OCI-LY1 (cell line): ENCODE results near the gene RFX1.
"Not testable (repeated sequence)": the region's sequence is repeated elsewhere in the genome, so short reads cannot be mapped to it uniquely, and the experiment has no call there.

Source experiments
- H2AFZ ChIP-seq: fragments of 200-600 bp; sonication (generic), shearing (Covaris generic); 2 replicates; pipeline ENCODE4 v1.6.0; 2014; ENCODE audit warnings: antibody characterized with exemption, mild to moderate bottlenecking, low read length
- H3F3A ChIP-seq: fragments of 200-600 bp; sonication (generic), shearing (Covaris generic); 2 replicates; pipeline ENCODE4 v1.6.0; 2014; ENCODE audit warnings: mild to moderate bottlenecking, antibody characterized with exemption, low read length, moderate library complexity; ENCODE audit not compliant: insufficient read depth
- H3K27ac ChIP-seq: fragments of 200-600 bp; sonication (generic); 2 replicates; pipeline ENCODE4 v1.5.1; 2014; ENCODE audit warnings: low read length, mixed run types, mild to moderate bottlenecking, low read depth; ENCODE audit not compliant: poor library complexity, severe bottlenecking
- H3K27me3 ChIP-seq: fragments of 200-600 bp; sonication (generic); 2 replicates; pipeline ENCODE4 v1.6.0; 2014; ENCODE audit warnings: antibody characterized with exemption, mild to moderate bottlenecking, low read length, moderate library complexity; ENCODE audit not compliant: insufficient read depth
- H3K36me3 ChIP-seq: fragments of 200-600 bp; sonication (generic); 2 replicates; pipeline ENCODE4 v1.6.1; 2014; ENCODE audit warnings: mild to moderate bottlenecking, antibody characterized with exemption, low read length, moderate library complexity, mixed read lengths; ENCODE audit not compliant: insufficient read depth
- H3K4me1 ChIP-seq: fragments of 200-600 bp; sonication (generic); 2 replicates; pipeline ENCODE4 v1.5.1; 2014; ENCODE audit warnings: mild to moderate bottlenecking, low read length, moderate library complexity; ENCODE audit not compliant: insufficient read depth, severe bottlenecking
- H3K4me2 ChIP-seq: fragments of 200-600 bp; sonication (generic), shearing (Covaris generic); 2 replicates; pipeline ENCODE4 v1.6.1; 2014; ENCODE audit warnings: low read length
- H3K4me3 ChIP-seq: fragments of 200-600 bp; sonication (generic); 2 replicates; pipeline ENCODE4 v1.5.1; 2014; ENCODE audit warnings: low read length, low read depth, mild to moderate bottlenecking, mixed read lengths; ENCODE audit not compliant: poor library complexity, severe bottlenecking
- H3K79me2 ChIP-seq: fragments of 200-600 bp; shearing (Covaris generic); 2 replicates; pipeline ENCODE4 v1.6.1; 2016; ENCODE audit warnings: mixed run types, low read length, mixed read lengths; ENCODE audit not compliant: insufficient read depth
- H3K9ac ChIP-seq: fragments of 200-600 bp; sonication (generic), shearing (Covaris generic); 2 replicates; pipeline ENCODE4 v1.6.1; 2014; ENCODE audit warnings: mild to moderate bottlenecking, low read length, mixed read lengths
- H3K9me2 ChIP-seq: fragments of 200-600 bp; sonication (generic), shearing (Covaris generic); 2 replicates; pipeline ENCODE4 v1.6.1; 2014; ENCODE audit warnings: low read depth, mild to moderate bottlenecking, low read length, mixed read lengths
- H3K9me3 ChIP-seq: fragments of 200-600 bp; shearing (Covaris generic); 2 replicates; pipeline ENCODE4 v1.6.1; 2014; ENCODE audit warnings: low read length, mixed read lengths
- H4K20me1 ChIP-seq: fragments of 200-600 bp; sonication (generic), shearing (Covaris generic); 2 replicates; pipeline ENCODE4 v1.6.0; 2016; ENCODE audit warnings: mild to moderate bottlenecking, low read length; ENCODE audit not compliant: insufficient read depth
- EZH2 ChIP-seq: fragments of 200-600 bp; sonication (generic), shearing (Covaris generic); IDR thresholded peaks from 2 replicates; pipeline ENCODE4 v1.8.0; 2017; ENCODE audit warnings: borderline replicate concordance, mixed run types, mild to moderate bottlenecking, antibody characterized with exemption, low read length, moderate library complexity, mixed read lengths
- TF ChIP-seq, protein P1 (sequence below): fragments of 200-600 bp; sonication (generic), shearing (Covaris generic); IDR thresholded peaks from 2 replicates; pipeline ENCODE4 v1.5.1; 2017; ENCODE audit warnings: mild to moderate bottlenecking, antibody characterized with exemption, low read length, moderate library complexity, mixed read lengths

The RFX1 gene

DNA sequence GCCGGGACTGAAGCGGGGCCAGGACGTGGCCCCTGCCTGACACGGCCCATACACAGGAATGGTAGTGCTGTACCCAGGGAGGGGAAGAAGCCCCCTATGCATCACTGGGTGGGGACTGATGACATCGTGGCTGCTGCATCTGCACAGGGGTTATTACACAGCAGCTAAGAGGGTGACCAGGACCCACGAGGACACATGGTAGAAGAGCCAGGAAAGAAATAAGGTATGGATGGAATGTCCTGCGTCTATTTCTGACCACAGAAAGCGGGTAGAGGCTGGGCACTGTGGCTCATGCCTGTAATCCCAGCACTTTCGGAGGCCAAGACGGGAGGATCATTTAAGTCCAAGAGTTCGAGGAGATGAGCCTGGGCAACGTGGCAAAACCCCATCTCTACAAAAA lies 29.7 kb downstream of the RFX1 start:
- Histone ChIP-seq H3K27ac (no peak overlapping the region), H3K27me3 (peaks cover 23% of the 10 kb centered on the region; the same call in 1 of the 2 replicates), H3K9ac (no peak overlapping the region), H3F3A (no peaks in the 10 kb centered on the region), H3K4me3 (no peak overlapping the region), H3K4me2 (no peak overlapping the region), H4K20me1 (no peaks in the 10 kb centered on the region), H3K9me3 (no peaks in the 10 kb centered on the region), H2AFZ (no peak overlapping the region), H3K36me3 (no peaks in the 10 kb centered on the region), H3K79me2 (no peaks in the 10 kb centered on the region), H3K9me2 (no peaks in the 10 kb centered on the region), H3K4me1 (peaks cover 18% of the 10 kb centered on the region)
- TF ChIP-seq, protein P1, sequence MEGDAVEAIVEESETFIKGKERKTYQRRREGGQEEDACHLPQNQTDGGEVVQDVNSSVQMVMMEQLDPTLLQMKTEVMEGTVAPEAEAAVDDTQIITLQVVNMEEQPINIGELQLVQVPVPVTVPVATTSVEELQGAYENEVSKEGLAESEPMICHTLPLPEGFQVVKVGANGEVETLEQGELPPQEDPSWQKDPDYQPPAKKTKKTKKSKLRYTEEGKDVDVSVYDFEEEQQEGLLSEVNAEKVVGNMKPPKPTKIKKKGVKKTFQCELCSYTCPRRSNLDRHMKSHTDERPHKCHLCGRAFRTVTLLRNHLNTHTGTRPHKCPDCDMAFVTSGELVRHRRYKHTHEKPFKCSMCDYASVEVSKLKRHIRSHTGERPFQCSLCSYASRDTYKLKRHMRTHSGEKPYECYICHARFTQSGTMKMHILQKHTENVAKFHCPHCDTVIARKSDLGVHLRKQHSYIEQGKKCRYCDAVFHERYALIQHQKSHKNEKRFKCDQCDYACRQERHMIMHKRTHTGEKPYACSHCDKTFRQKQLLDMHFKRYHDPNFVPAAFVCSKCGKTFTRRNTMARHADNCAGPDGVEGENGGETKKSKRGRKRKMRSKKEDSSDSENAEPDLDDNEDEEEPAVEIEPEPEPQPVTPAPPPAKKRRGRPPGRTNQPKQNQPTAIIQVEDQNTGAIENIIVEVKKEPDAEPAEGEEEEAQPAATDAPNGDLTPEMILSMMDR: no peak
- no peak for TF ChIP-seq EZH2

DNA sequence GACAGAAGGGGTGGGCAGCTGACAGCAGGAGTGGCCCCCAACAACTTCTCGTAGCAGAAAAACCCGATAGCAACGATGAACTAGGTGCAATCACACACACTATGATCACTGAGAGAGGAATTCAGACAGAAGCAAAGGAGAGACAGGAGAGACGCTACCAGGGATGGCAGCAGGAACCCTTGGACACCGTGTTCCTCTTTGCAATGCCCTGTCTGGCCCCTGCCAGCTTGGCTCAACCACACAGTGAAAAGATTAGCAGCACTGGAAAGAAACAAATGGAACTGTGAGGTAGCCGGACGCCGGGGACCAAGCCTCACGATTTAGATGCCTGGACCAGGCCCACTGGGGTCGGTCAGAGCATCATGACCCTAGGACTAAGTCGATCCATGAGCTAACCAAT lies 30.2 kb downstream of the RFX1 start:
- H3K4me2 ChIP-seq: no peak overlapping the region

DNA sequence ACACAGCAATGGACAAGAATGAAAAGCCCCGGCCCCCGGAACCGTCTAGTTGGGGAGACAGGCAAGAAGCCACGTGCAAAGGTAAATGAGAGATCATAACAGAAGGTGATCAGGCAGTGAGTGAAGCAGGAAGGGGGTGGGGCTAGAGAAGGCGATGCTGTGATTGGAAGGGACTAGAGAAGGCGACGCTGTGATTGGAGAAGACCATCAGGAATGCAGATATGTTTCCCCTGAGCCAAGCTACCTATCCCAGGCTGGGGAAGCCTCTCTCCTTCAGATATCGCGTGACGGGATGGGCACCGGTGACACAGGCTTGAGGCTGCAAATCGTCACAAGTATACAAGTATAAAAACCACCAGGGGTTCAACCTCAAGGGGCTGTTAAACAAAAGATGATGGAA lies 32.0 kb downstream of the RFX1 start:
- peaks cover 6% of the 10 kb centered on the region; the same call in 1 of the 2 replicates for H3K27me3 ChIP-seq
- H3K27ac ChIP-seq: no peak overlapping the region
- H3K79me2 ChIP-seq: no peaks in the 10 kb centered on the region
- H3F3A ChIP-seq: no peaks in the 10 kb centered on the region
- no peaks in the 10 kb centered on the region for H3K36me3 ChIP-seq
- no peak overlapping the region for H2AFZ ChIP-seq
- no peak for TF ChIP-seq EZH2
- H3K9me2 ChIP-seq: no peaks in the 10 kb centered on the region
- H3K4me2 ChIP-seq: no peak overlapping the region
- H3K4me3 ChIP-seq: no peak overlapping the region
- H3K9me3 ChIP-seq: no peaks in the 10 kb centered on the region
- H3K9ac ChIP-seq: no peak overlapping the region
- H3K4me1 ChIP-seq: peaks cover 10% of the 10 kb centered on the region
- H4K20me1 ChIP-seq: no peaks in the 10 kb centered on the region

More for the DNA sequence above, 30.2 kb downstream of the RFX1 start:
- Histone ChIP-seq H3K9ac (no peak overlapping the region), H3K4me1 (peaks cover 17% of the 10 kb centered on the region), H3K9me2 (no peaks in the 10 kb centered on the region), H3K27me3 (peaks cover 21% of the 10 kb centered on the region; the same call in 1 of the 2 replicates), H3K79me2 (no peaks in the 10 kb centered on the region), H4K20me1 (no peaks in the 10 kb centered on the region), H2AFZ (no peak overlapping the region), H3K36me3 (no peaks in the 10 kb centered on the region), H3K9me3 (no peaks in the 10 kb centered on the region), H3K27ac (no peak overlapping the region), H3F3A (no peaks in the 10 kb centered on the region), H3K4me3 (no peak overlapping the region)
- no peak for TF ChIP-seq EZH2
- TF ChIP-seq, protein P1: no peak

DNA sequence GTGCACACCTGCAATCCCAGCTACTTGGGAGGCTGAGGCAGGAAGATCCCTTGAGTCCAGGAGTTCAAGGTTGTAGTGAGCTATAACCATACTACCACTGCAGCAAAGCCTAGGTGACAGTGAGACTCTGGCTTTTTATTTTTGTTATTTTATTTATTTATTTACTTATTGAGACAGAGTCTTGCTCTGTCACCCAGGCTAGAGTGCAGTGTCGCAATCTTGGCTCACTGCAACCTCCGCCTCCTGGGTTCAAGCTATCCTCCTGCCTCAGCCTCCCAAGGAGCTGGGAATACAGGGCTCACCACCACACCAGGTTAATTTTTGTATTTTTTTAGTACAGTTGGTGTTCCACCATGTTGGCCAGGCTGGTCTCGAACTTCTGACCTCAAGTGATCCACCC lies 32.6 kb downstream of the RFX1 start:
- not testable (repeated sequence) for H3K4me1 ChIP-seq, H3K4me2 ChIP-seq, H3K9me2 ChIP-seq, H4K20me1 ChIP-seq, H3K27ac ChIP-seq, H3K4me3 ChIP-seq, H3F3A ChIP-seq, H3K9ac ChIP-seq, H3K27me3 ChIP-seq, H2AFZ ChIP-seq, H3K36me3 ChIP-seq, H3K9me3 ChIP-seq, H3K79me2 ChIP-seq
